ENCODE measurements around the gene KAT6B.

DNA sequence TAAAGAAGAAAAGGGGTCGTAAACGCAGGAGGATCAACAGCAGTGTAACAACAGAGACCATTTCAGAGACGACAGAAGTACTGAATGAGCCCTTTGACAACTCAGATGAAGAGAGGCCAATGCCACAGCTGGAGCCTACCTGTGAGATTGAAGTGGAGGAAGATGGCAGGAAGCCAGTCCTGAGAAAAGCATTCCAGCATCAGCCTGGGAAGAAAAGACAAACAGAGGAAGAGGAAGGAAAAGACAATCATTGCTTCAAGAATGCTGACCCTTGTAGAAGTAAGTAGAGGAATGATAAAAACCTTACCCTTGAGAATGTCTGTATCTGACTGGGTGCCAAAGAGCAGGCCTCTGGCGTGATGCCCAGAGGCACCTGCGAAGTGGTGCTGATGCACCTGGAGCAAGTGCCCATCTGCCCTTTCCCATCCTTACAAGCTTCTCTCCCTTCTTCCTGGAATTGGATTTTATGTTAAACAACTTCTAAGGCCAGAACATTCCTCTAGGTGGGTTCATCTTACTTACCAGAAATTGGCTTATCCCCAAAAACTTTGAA, 198.6 kb downstream of the KAT6B start:
- TF ChIP-seq, protein P1, sequence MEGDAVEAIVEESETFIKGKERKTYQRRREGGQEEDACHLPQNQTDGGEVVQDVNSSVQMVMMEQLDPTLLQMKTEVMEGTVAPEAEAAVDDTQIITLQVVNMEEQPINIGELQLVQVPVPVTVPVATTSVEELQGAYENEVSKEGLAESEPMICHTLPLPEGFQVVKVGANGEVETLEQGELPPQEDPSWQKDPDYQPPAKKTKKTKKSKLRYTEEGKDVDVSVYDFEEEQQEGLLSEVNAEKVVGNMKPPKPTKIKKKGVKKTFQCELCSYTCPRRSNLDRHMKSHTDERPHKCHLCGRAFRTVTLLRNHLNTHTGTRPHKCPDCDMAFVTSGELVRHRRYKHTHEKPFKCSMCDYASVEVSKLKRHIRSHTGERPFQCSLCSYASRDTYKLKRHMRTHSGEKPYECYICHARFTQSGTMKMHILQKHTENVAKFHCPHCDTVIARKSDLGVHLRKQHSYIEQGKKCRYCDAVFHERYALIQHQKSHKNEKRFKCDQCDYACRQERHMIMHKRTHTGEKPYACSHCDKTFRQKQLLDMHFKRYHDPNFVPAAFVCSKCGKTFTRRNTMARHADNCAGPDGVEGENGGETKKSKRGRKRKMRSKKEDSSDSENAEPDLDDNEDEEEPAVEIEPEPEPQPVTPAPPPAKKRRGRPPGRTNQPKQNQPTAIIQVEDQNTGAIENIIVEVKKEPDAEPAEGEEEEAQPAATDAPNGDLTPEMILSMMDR (IDR thresholded peaks at IDR 0.05 in 4 of 5, conservative IDR thresholded peaks at IDR 0.05 in 1 of 5) = no peak
- TF ChIP-seq POLR2A (IDR thresholded peaks at IDR 0.05) = no peak
